Prostate gland (tissue), 2 donors: ENCODE results near the gene LIPC.

Source experiments
- CTCF ChIP-seq, 4 experiments: fragments of 200-600 bp in 2 of 4; fragments of 450-650 bp in 2 of 4; sonication (generic) in 2 of 4; IDR thresholded peaks; 1 replicate in 3 of 4; 2 replicates in 1 of 4; pipeline ENCODE4 v1.5.1; 2016 to 2019; ENCODE audit warnings: antibody characterized with exemption in 4 of 4, mild to moderate bottlenecking in 2 of 4, moderate library complexity in 2 of 4
- POLR2A ChIP-seq: fragments of 450-650 bp; IDR thresholded peaks from one replicate; pipeline ENCODE4 v1.6.1; 2016; ENCODE audit warnings: antibody characterized with exemption, mild to moderate bottlenecking
- POLR2AphosphoS5 ChIP-seq: sonication (generic); formaldehyde crosslinking; IDR thresholded peaks from one replicate; pipeline ENCODE4 v1.6.1; 2017; ENCODE audit warnings: antibody characterized with exemption

- TF ChIP-seq CTCF (IDR thresholded peaks at IDR 0.05) (no peak), POLR2A (no peak), POLR2AphosphoS5 (no peak)
These were observed 114.3 kb downstream of the LIPC start for GRCh38 chr15:58546066-58546591.
